ENCODE data around the gene DNAJC4. TPM values are rescaled to one million over a fixed set of nuclear protein-coding genes. Genes with fewer than 3 reads are reported as not detected.

Gene DNAJC4
- total and polyA plus RNA-seq, 9 of the 15 experiments (the other 6 are each of a cell fraction or from before 2014, with no cell fraction given), result 4.0 to 32.6 (median 19.9) TPM

DNA sequence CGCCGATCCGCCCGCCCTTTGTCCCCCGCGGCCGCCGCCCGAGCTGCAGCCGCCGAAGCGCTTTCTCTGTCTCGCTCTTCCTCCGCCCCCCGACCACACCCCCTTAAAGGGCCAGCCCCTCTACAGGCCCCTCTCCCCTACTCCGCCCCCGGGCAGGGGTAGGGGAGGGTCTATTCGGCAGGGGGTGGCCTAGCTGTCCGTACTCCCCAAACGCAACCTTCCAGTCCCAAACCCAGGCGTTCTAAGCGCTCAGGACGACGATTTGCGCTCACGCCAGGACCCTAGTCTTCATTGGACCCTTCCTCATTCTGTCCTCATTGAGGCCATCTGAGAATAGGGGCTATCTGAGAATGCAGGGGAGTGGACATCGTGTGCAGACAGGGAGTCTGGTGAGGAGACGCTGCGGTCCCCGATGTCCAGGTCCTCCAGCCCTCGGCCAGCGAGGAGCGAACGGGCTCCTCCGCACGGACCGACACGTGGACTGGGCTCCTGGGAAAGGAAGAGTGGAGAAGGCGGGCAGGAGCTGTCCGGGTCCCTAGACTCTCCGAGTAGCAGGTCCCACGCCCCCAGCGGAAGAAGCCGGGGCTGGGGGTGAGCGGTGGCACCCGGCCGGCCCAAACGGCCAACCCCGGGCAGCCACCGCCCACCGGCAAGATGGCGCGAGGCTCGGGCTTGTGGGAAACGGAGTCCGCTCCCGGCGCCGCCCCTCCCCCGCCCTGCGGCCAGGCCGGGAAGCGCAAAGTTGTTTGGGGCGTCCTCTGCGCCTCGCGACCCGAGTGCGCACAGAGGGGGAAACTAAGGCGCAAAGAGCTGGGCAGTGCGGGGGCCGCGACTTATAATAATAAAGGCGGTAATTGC is 16.8 kb downstream of the DNAJC4 start, which contains the start of gene PPP1R14B (continued):
- TF ChIP-seq ZNF589 (CRISPR knock-in tag; IDR thresholded peaks at IDR 0.05; ENCODE audit: low read depth), result 0 out of 2 replicates have a peak, but pooled peaks have one; percentile 19
- TF ChIP-seq ZNF431 (CRISPR knock-in tag; IDR thresholded peaks at IDR 0.05), result 0 out of 2 replicates have a peak, but pooled peaks have one; percentile 15
- no peak for TF ChIP-seq BRD4 (IDR thresholded peaks at IDR 0.05)
- peak; percentile 40; the same call in 1 of the 2 replicates for TF ChIP-seq ZNF24 (IDR thresholded peaks at IDR 0.05)
- TF ChIP-seq BCOR (IDR thresholded peaks at IDR 0.05), result no peak
- TF ChIP-seq NR2C1 (IDR thresholded peaks at IDR 0.05), result peak; percentile 44; the same call in 1 of the 2 replicates
- TF ChIP-seq NR2C1 (tag; IDR thresholded peaks at IDR 0.05), result peak; percentile 70
- no peak for TF ChIP-seq RBM34 (IDR thresholded peaks at IDR 0.05; ENCODE audit: borderline replicate concordance, insufficient read depth, low read length)
- TF ChIP-seq, protein P1, sequence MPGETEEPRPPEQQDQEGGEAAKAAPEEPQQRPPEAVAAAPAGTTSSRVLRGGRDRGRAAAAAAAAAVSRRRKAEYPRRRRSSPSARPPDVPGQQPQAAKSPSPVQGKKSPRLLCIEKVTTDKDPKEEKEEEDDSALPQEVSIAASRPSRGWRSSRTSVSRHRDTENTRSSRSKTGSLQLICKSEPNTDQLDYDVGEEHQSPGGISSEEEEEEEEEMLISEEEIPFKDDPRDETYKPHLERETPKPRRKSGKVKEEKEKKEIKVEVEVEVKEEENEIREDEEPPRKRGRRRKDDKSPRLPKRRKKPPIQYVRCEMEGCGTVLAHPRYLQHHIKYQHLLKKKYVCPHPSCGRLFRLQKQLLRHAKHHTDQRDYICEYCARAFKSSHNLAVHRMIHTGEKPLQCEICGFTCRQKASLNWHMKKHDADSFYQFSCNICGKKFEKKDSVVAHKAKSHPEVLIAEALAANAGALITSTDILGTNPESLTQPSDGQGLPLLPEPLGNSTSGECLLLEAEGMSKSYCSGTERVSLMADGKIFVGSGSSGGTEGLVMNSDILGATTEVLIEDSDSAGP (CRISPR knock-in tag; IDR thresholded peaks at IDR 0.05), result peak; percentile 98
- TF ChIP-seq, protein P2, sequence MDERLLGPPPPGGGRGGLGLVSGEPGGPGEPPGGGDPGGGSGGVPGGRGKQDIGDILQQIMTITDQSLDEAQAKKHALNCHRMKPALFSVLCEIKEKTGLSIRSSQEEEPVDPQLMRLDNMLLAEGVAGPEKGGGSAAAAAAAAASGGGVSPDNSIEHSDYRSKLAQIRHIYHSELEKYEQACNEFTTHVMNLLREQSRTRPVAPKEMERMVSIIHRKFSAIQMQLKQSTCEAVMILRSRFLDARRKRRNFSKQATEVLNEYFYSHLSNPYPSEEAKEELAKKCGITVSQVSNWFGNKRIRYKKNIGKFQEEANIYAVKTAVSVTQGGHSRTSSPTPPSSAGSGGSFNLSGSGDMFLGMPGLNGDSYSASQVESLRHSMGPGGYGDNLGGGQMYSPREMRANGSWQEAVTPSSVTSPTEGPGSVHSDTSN (CRISPR knock-in tag; IDR thresholded peaks at IDR 0.05; ENCODE audit: low read depth), result no peak
- TF ChIP-seq, protein P2 (tag; conservative IDR thresholded peaks at IDR 0.05; ENCODE audit: low read depth), result no peak
- peak; percentile 14; the same call in 1 of the 2 replicates for TF ChIP-seq JUN (IDR thresholded peaks at IDR 0.05; ENCODE audit: borderline replicate concordance, low read depth, low read length)
- no peak for TF ChIP-seq JUN (CRISPR knock-in tag; IDR thresholded peaks at IDR 0.05; ENCODE audit: borderline replicate concordance)
- no peak for TF ChIP-seq MAFK (IDR thresholded peaks at IDR 0.05; ENCODE audit: low read length)
- no peak for TF ChIP-seq ZNF717 (CRISPR knock-in tag; IDR thresholded peaks at IDR 0.05)
- no peak for TF ChIP-seq NFIX (CRISPR knock-in tag; IDR thresholded peaks at IDR 0.05; ENCODE audit: low read depth)
- TF ChIP-seq, protein P3, sequence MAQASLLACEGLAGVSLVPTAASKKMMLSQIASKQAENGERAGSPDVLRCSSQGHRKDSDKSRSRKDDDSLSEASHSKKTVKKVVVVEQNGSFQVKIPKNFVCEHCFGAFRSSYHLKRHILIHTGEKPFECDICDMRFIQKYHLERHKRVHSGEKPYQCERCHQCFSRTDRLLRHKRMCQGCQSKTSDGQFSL (CRISPR knock-in tag; IDR thresholded peaks at IDR 0.05), result no peak
- TF ChIP-seq, protein P3 (tag; IDR thresholded peaks at IDR 0.05), result no peak
- TF ChIP-seq GABPB1 (CRISPR knock-in tag; IDR thresholded peaks at IDR 0.05), result peak; percentile 85
- no peak for TF ChIP-seq NEUROD1 (IDR thresholded peaks at IDR 0.05; ENCODE audit: borderline replicate concordance, low read depth, low read length, partially characterized antibody)
- no peak for TF ChIP-seq NFE2 (IDR thresholded peaks at IDR 0.05; ENCODE audit: low read depth)
- TF ChIP-seq TCFL5 (CRISPR knock-in tag; conservative IDR thresholded peaks at IDR 0.05), result no peak
- TF ChIP-seq SIX5 (IDR thresholded peaks at IDR 0.05; ENCODE audit: borderline replicate concordance in 1 of 2, insufficient read depth in 1 of 2, low read depth in 1 of 2, low read length in 2 of 2), result peak; percentile 78 to 81; a peak in 3 of 4 replicates
- TF ChIP-seq FUS (optimal IDR thresholded peaks at IDR 0.05; ENCODE audit: low read depth, low read length), result no peak
